Fibroblast of lung (primary cell): ENCODE results near the gene COG2.

Experiments used
- CTCF ChIP-seq, 2 donors: IDR thresholded peaks in 1 of 2; conservative IDR thresholded peaks in 1 of 2; 1 replicate in 1 of 2; 2 replicates in 1 of 2; pipeline ENCODE4 v1.5.1; 2011 to 2012; ENCODE audit warnings: low read length in 2 of 2, control low read depth in 1 of 2, inconsistent platforms in 1 of 2, low read depth in 1 of 2, mild to moderate bottlenecking in 1 of 2
- EZH2 ChIP-seq: IDR thresholded peaks from 2 replicates; pipeline ENCODE4 v1.5.1; 2012; ENCODE audit warnings: low read length, control low read depth, mild to moderate bottlenecking; ENCODE audit errors: missing control alignments

DNA sequence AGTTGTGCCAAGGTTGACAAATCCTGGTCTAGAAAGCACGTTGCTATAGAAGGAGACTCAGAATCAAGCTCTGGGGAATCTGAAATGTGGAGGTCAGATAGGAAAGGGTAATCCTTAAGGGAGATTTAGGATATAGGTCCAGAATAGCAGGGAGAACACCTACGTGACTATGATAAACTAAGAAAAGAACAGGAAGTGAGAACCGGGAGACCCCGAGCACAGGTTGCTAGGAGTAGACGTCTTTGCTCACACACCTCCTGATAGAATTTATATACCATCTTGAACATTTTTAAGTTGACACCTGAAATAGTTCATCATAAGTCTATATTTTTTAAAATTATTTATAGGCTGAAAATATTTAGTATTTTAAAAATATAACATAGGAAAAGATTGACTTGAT lies 7.9 kb upstream of the COG2 start:
- no peak for TF ChIP-seq CTCF (conservative IDR thresholded peaks at IDR 0.05 in 1 of 2, IDR thresholded peaks at IDR 0.05 in 1 of 2; ENCODE audit: low read depth in 1 of 2, low read length in 2 of 2)
- no peak for TF ChIP-seq EZH2
